GM10266 (cell line): ENCODE measurements around the gene TAS2R60.
"Not testable (repeated sequence)": the region's sequence is repeated elsewhere in the genome, so short reads cannot be mapped to it uniquely, and the experiment has no call there.

Source experiments
- DNase-seq: peaks from one replicate; pipeline ENCODE4 v3.0.0; 2012; ENCODE audit errors: extremely low spot score
- TF ChIP-seq, protein P1 (sequence below): IDR thresholded peaks from 2 replicates; pipeline ENCODE4 v1.5.1; 2012; ENCODE audit warnings: mild to moderate bottlenecking, low read depth; ENCODE audit not compliant: control insufficient read depth, insufficient read depth; ENCODE audit errors: missing control alignments

The TAS2R60 gene

DNA sequence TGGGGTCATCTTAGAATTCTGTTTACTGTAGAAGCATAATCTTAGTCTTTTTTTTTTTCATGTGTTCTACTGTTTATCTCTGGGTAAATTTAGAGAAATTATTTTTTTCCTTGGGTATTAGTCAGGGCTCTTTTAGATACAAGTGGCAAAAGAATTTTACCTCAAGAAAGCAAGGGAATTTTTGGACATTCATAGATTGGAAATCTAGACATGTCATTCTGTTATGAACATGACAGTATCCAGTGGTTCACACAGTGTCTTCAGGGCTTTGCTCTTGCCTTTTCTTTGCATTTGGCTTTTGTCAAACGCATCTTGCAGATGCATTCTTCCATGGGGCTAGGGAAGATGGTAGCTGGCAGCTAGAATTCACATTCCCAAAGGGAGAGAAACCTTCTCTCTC, 20.7 kb downstream of the TAS2R60 start:
- TF ChIP-seq, protein P1, sequence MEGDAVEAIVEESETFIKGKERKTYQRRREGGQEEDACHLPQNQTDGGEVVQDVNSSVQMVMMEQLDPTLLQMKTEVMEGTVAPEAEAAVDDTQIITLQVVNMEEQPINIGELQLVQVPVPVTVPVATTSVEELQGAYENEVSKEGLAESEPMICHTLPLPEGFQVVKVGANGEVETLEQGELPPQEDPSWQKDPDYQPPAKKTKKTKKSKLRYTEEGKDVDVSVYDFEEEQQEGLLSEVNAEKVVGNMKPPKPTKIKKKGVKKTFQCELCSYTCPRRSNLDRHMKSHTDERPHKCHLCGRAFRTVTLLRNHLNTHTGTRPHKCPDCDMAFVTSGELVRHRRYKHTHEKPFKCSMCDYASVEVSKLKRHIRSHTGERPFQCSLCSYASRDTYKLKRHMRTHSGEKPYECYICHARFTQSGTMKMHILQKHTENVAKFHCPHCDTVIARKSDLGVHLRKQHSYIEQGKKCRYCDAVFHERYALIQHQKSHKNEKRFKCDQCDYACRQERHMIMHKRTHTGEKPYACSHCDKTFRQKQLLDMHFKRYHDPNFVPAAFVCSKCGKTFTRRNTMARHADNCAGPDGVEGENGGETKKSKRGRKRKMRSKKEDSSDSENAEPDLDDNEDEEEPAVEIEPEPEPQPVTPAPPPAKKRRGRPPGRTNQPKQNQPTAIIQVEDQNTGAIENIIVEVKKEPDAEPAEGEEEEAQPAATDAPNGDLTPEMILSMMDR, result no peak
- DNase-seq, result no peak

DNA sequence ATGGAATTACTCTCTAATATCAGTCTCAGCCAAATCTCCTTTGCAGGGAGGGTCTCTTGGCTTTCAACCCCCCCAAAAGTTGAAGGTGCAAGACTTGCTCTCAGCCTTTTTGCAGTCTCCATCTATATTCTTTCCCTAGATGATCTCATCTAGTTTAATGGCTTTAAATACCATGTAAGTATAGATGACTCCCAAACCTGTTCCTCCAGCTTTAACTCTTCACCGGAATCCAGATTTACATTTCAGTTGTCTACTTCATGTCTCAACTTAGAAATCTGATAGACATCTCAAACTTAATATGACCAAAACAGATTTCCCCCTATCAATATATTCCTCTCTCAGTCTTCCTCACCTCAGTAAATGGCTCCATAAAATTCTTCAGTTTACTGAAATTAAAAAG, 24.5 kb downstream of the TAS2R60 start:
- TF ChIP-seq, protein P1, result no peak
- no peak for DNase-seq

DNA sequence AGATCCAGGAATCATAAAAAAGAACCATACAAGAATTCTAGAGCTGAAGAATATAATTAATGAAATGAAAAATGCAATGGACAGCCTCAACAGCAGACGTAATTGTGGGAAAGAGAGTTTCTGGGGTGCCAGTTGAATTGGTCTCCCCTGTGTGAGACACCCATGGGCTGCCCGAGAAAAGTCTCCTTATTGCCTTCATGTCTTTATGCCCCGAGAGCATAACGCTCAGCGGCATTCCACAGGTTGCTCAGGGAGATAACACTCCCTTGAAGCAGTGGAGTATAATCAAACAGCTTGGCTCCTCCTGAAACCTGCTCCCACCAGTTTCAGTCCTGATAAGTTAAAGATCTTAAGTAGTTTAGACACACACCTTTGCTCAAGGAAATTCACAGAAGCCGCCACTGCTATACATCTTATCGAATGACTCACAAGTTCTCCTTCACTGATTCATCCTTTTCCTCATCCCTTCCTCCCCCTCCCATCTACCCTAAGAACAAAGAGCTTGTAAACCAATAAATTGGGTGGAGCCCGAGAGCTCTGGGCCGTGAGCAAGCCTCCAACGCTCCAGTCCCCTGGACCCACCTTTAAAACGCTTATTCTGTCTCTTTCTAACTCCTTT, 28.9 kb downstream of the TAS2R60 start:
- DNase-seq, result not testable (repeated sequence)

DNA sequence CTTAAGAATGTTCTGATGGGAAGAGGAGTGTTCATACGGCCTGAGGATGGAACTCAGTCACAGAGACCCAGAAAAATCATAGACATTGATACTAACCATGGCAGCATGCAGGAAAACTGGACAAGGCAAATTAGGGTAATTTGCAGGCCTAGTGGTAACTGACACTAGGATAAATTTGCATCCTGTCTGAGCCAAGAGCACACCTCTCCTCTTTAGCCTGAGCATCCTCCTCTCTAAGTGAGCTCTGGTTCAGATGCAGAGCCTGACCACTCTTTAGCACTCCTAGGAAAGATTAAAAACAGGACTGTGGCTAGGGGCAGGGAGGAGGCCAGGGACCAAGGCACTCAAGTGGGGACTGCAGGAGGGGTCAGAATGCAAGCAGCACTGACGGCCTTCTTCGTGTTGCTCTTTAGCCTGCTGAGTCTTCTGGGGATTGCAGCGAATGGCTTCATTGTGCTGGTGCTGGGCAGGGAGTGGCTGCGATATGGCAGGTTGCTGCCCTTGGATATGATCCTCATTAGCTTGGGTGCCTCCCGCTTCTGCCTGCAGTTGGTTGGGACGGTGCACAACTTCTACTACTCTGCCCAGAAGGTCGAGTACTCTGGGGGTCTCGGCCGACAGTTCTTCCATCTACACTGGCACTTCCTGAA, 34.4 kb downstream of the TAS2R60 start, which contains the start of gene TAS2R41:
TSS of gene TAS2R41 (plus strand) at position 373 of the 650 bp plus-strand sequence. CDS start at position 373, 0 bp downstream.
- TF ChIP-seq, protein P1, result no peak
- DNase-seq, result no peak

DNA sequence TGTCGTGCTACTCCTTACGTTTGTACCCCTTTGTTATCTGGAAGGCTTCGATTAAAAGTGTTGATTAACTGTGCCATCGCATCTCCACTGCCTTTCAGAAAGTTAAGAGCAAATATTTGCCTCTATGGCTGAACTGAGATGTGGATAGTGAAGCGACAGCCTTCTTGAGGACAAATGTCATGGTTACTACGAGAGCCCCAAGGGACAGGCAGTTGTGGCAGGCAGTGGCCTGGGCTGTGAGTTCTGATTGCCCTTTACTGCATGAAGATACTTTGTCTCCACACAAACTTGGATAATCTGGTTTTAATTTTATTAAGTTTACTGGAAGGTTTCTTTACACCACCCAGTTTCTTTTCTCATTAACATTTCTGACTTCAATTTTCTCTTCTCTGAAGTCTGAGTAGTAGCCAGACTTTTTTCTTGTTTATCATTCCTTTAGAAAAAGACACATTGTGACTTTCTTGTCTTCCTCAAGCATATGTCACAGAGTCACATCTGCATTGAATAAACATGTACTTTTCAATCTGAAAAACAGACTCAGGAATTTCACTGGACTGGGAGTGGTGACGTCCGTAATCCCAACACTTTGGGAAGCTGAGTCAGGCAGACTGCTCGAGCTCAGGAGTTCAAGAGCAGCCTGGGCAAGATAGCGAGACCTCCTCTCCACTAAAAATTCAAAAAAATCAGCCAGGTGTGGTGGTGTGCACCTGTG, 36.0 kb downstream of the TAS2R60 start:
- no peak for DNase-seq
- TF ChIP-seq, protein P1, result no peak

GRCh38 chr7:143480501-143480900, 37.2 kb downstream of the TAS2R60 start:
- no peak for DNase-seq
- TF ChIP-seq, protein P1, result no peak

- TF ChIP-seq, protein P1, result no peak
- DNase-seq, result no peak
Measured at GRCh38 chr7:143484119-143484518, 40.9 kb downstream of the TAS2R60 start.

DNA sequence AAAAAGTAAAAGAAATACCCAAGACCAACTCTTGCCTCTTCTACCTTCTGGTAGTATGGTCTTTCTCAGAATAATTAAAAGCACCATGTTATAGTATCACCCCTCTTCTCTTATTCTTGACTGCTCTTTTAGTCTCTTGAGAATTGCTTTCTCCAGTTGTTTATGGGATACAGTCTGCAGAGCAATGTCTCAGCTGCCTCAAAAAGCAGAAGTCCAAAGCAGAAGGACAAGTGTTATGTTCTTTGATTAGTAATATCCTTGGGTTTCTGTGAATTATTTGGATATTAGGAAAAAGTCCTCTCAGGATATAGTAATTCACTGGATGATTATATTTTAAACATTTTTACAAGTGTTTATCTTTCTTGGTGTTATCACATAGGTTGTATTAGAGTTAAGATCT, 41.8 kb downstream of the TAS2R60 start:
- TF ChIP-seq, protein P1, result no peak

More for the DNA sequence above, 41.8 kb downstream of the TAS2R60 start:
- no peak for DNase-seq
